OCI-LY1 (cell line): ENCODE data around the gene ZNF688.

ENCODE experiments used
- CTCF ChIP-seq: fragments of 200-600 bp; sonication (generic), shearing (Covaris generic); IDR thresholded peaks from 2 replicates; pipeline ENCODE4 v1.5.1; 2017; ENCODE audit warnings: mild to moderate bottlenecking, antibody characterized with exemption, low read length, moderate library complexity, mixed read lengths
- EZH2 ChIP-seq: fragments of 200-600 bp; sonication (generic), shearing (Covaris generic); IDR thresholded peaks from 2 replicates; pipeline ENCODE4 v1.8.0; 2017; ENCODE audit warnings: borderline replicate concordance, mixed run types, mild to moderate bottlenecking, antibody characterized with exemption, low read length, moderate library complexity, mixed read lengths

DNA sequence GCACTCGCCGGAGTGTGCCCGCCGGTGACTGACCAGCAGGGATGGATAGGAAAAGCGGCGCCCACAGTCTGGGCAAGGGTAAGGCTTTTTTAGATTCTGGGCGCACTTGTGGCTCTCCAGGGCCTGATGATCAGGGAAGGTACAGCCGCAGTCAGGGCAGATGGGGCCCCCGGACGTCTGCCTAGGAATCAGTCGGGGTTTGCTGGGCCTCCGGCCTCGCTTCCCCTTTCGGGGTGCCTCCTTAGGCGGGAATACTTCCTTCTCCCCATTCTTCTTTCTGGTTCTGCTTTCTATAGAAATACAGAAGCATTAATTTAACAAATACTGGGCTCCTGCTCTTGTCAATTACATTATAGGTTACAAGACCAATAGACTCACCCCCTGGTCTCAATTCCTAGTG lies 33.6 kb upstream of the ZNF688 start:
- TF ChIP-seq CTCF (no peak), EZH2 (no peak)
